ENCODE measurements around the gene SH3RF3. TPM values are rescaled to one million over a fixed set of nuclear protein-coding genes. Genes with fewer than 3 reads are reported as not detected.
A peak's percentile ranks its signal among the peaks of the same experiment; 100 is the strongest.

The SH3RF3 gene
- total RNA-seq, 1 experiment from 2014 or later = not detected

DNA sequence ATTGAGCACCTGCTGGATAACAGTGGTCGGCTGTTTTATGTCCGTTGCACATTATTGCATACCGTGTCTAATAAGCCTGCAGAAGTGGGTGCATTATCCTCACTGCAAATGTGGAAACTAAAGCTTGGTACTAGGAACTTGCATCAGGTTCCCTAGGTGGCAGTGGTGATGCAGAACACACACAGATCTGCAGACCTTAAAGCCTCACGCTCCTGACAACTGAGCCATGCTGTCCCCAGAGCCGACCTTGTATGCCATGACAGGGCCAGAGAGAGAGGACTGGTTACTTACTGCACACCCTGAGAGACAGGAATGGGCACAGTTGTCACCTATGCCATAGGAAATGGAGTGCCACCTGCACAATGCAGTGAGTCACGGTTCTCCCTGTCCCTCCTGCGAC is 151.8 kb downstream of the SH3RF3 start:
- Histone ChIP-seq H3K27me3 (ENCODE audit: insufficient read depth, low read length) (no peaks in the 10 kb centered on the region), H3K36me3 (ENCODE audit: control insufficient read depth in 1 of 2, insufficient read depth in 2 of 2, low read length in 2 of 2) (no peaks in the 10 kb centered on the region), H3K9me3 (ENCODE audit: control insufficient read depth in 1 of 2, insufficient read depth in 1 of 2, low read depth in 1 of 2, low read length in 2 of 2) (no peaks in the 10 kb centered on the region), H3K9me2 (ENCODE audit: insufficient read depth) (no peaks in the 10 kb centered on the region), H3K79me2 (ENCODE audit: insufficient read depth, low read length) (no peaks in the 10 kb centered on the region), H3K9ac (ENCODE audit: low read length) (no peak overlapping the region), H3K4me3 (replicated peaks in 1 of 2; ENCODE audit: low read depth in 1 of 2, low read length in 2 of 2) (no peak overlapping the region), H3K27ac (ENCODE audit: low read depth, low read length) (no peak overlapping the region), H2AFZ (ENCODE audit: low read depth, low read length, poor library complexity, severe bottlenecking) (no peak overlapping the region), H4K20me1 (ENCODE audit: insufficient read depth) (no peaks in the 10 kb centered on the region), H3K4me1 (ENCODE audit: control insufficient read depth in 1 of 2, insufficient read depth in 2 of 2, low read length in 2 of 2) (no peaks in the 10 kb centered on the region), H3K4me2 (ENCODE audit: low read length) (no peak overlapping the region)
- ATAC-seq (no peak), DNase-seq (ENCODE audit: low read depth, low spot score) (no peak)
- BruUV-seq (replicated peaks) = no TSS peak
- RAD21 ChIA-PET (ENCODE audit: low non-redundant PET in 1 of 2, low total read pairs in 2 of 2, uncharacterized antibody in 2 of 2, unreplicated experiment in 2 of 2) = no interaction called here
- TF ChIP-seq CBX3 (IDR thresholded peaks at IDR 0.05; ENCODE audit: low read depth) = no peak
- peak; percentile 32; the same call in 1 of the 2 replicates for TF ChIP-seq RAD21 (IDR thresholded peaks at IDR 0.05; ENCODE audit: low read depth)
- CTCF ChIA-PET = no interaction called here
- POLR2A ChIA-PET = no interaction called here
- intact Hi-C loops (cut with micrococcal nuclease) = no loop called here

GRCh38 chr2:109282360-109282759 is 153.4 kb downstream of the SH3RF3 start:
- CTCF ChIA-PET = no interaction called here
- Histone ChIP-seq H3K27ac (ENCODE audit: low read depth, low read length) (no peak overlapping the region), H3K27me3 (ENCODE audit: insufficient read depth, low read length) (no peaks in the 10 kb centered on the region), H2AFZ (ENCODE audit: low read depth, low read length, poor library complexity, severe bottlenecking) (no peak overlapping the region), H4K20me1 (ENCODE audit: insufficient read depth) (no peaks in the 10 kb centered on the region), H3K4me2 (ENCODE audit: low read length) (no peak overlapping the region), H3K4me1 (ENCODE audit: control insufficient read depth in 1 of 2, insufficient read depth in 2 of 2, low read length in 2 of 2) (no peaks in the 10 kb centered on the region), H3K9me2 (ENCODE audit: insufficient read depth) (no peaks in the 10 kb centered on the region), H3K79me2 (ENCODE audit: insufficient read depth, low read length) (no peaks in the 10 kb centered on the region), H3K9me3 (ENCODE audit: control insufficient read depth in 1 of 2, insufficient read depth in 1 of 2, low read depth in 1 of 2, low read length in 2 of 2) (no peaks in the 10 kb centered on the region), H3K36me3 (ENCODE audit: control insufficient read depth in 1 of 2, insufficient read depth in 2 of 2, low read length in 2 of 2) (no peaks in the 10 kb centered on the region), H3K4me3 (replicated peaks in 1 of 2; ENCODE audit: low read depth in 1 of 2, low read length in 2 of 2) (no peak overlapping the region), H3K9ac (ENCODE audit: low read length) (no peak overlapping the region)
- RAD21 ChIA-PET (ENCODE audit: low non-redundant PET in 1 of 2, low total read pairs in 2 of 2, uncharacterized antibody in 2 of 2, unreplicated experiment in 2 of 2) = no interaction called here
- ATAC-seq (no peak), DNase-seq (ENCODE audit: low read depth, low spot score) (no peak)
- BruUV-seq (replicated peaks) = no TSS peak
- intact Hi-C loops (cut with micrococcal nuclease) = no loop called here
- POLR2A ChIA-PET = no interaction called here
- TF ChIP-seq EZH2 (IDR thresholded peaks at IDR 0.05) (no peak), POLR2A (IDR thresholded peaks at IDR 0.05; ENCODE audit: borderline replicate concordance, extremely low read depth, insufficient read depth, insufficient read length) (no peak), ZNF274 (IDR thresholded peaks at IDR 0.05; ENCODE audit: low read depth, low read length) (no peak), EZH2phosphoT487 (IDR thresholded peaks at IDR 0.05; ENCODE audit: borderline replicate concordance) (no peak), TCF7L2 (IDR thresholded peaks at IDR 0.05; ENCODE audit: borderline replicate concordance, extremely low read depth, insufficient read depth, insufficient read length) (no peak), CTCF (IDR thresholded peaks at IDR 0.05 in 2 of 3, conservative IDR thresholded peaks at IDR 0.05 in 1 of 3; ENCODE audit: borderline replicate concordance in 1 of 3, insufficient read depth in 1 of 3, low read depth in 2 of 3, low read length in 2 of 3) (no peak), SP1 (IDR thresholded peaks at IDR 0.05; ENCODE audit: low read depth) (no peak), CEBPB (IDR thresholded peaks at IDR 0.05; ENCODE audit: low read depth) (no peak), RAD21 (IDR thresholded peaks at IDR 0.05; ENCODE audit: low read depth) (no peak), CBX3 (IDR thresholded peaks at IDR 0.05; ENCODE audit: low read depth) (no peak)
- TF ChIP-seq, protein P1, sequence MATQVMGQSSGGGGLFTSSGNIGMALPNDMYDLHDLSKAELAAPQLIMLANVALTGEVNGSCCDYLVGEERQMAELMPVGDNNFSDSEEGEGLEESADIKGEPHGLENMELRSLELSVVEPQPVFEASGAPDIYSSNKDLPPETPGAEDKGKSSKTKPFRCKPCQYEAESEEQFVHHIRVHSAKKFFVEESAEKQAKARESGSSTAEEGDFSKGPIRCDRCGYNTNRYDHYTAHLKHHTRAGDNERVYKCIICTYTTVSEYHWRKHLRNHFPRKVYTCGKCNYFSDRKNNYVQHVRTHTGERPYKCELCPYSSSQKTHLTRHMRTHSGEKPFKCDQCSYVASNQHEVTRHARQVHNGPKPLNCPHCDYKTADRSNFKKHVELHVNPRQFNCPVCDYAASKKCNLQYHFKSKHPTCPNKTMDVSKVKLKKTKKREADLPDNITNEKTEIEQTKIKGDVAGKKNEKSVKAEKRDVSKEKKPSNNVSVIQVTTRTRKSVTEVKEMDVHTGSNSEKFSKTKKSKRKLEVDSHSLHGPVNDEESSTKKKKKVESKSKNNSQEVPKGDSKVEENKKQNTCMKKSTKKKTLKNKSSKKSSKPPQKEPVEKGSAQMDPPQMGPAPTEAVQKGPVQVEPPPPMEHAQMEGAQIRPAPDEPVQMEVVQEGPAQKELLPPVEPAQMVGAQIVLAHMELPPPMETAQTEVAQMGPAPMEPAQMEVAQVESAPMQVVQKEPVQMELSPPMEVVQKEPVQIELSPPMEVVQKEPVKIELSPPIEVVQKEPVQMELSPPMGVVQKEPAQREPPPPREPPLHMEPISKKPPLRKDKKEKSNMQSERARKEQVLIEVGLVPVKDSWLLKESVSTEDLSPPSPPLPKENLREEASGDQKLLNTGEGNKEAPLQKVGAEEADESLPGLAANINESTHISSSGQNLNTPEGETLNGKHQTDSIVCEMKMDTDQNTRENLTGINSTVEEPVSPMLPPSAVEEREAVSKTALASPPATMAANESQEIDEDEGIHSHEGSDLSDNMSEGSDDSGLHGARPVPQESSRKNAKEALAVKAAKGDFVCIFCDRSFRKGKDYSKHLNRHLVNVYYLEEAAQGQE (IDR thresholded peaks at IDR 0.05; ENCODE audit: low read depth) = no peak
- TF ChIP-seq, protein P2, sequence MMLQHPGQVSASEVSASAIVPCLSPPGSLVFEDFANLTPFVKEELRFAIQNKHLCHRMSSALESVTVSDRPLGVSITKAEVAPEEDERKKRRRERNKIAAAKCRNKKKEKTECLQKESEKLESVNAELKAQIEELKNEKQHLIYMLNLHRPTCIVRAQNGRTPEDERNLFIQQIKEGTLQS (IDR thresholded peaks at IDR 0.05) = no peak
- TF ChIP-seq, protein P3, sequence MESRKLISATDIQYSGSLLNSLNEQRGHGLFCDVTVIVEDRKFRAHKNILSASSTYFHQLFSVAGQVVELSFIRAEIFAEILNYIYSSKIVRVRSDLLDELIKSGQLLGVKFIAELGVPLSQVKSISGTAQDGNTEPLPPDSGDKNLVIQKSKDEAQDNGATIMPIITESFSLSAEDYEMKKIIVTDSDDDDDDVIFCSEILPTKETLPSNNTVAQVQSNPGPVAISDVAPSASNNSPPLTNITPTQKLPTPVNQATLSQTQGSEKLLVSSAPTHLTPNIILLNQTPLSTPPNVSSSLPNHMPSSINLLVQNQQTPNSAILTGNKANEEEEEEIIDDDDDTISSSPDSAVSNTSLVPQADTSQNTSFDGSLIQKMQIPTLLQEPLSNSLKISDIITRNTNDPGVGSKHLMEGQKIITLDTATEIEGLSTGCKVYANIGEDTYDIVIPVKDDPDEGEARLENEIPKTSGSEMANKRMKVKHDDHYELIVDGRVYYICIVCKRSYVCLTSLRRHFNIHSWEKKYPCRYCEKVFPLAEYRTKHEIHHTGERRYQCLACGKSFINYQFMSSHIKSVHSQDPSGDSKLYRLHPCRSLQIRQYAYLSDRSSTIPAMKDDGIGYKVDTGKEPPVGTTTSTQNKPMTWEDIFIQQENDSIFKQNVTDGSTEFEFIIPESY (IDR thresholded peaks at IDR 0.05; ENCODE audit: extremely low read depth, insufficient replicate concordance, low read length) = no peak

Measured in HCT116 (cell line).